Endodermal cell (in vitro differentiated cells): ENCODE data around the gene SIK1. TPM values are rescaled to one million over a fixed set of nuclear protein-coding genes. Genes with fewer than 3 reads are reported as not detected.
"Not testable (repeated sequence)": the region's sequence is repeated elsewhere in the genome, so short reads cannot be mapped to it uniquely, and the experiment has no call there.

Experiments used
- DNase-seq: peaks from one replicate; pipeline ENCODE4 v3.0.0-alpha.2; 2017
- H3K27ac ChIP-seq: 2 replicates; pipeline ENCODE4 v1.5.1; 2013; ENCODE audit warnings: mild to moderate bottlenecking, low read depth, low read length, moderate library complexity
- H3K27me3 ChIP-seq: 2 replicates; pipeline ENCODE4 v1.6.1; 2013; ENCODE audit warnings: mild to moderate bottlenecking, low read length, moderate library complexity; ENCODE audit not compliant: insufficient read depth, control insufficient read depth, poor library complexity, severe bottlenecking
- H3K36me3 ChIP-seq: 2 replicates; pipeline ENCODE4 v1.7.0; 2013; ENCODE audit warnings: mild to moderate bottlenecking, low read length, moderate library complexity; ENCODE audit not compliant: control insufficient read depth, insufficient read depth
- H3K4me1 ChIP-seq: one replicate; pipeline ENCODE4 v1.7.0; 2013; ENCODE audit warnings: low read length; ENCODE audit not compliant: control insufficient read depth, insufficient read depth
- H3K4me3 ChIP-seq: 2 replicates; pipeline ENCODE4 v1.5.1; 2013; ENCODE audit warnings: mild to moderate bottlenecking, low read length, moderate library complexity
- H3K9ac ChIP-seq: 2 replicates; pipeline ENCODE4 v1.6.1; 2013; ENCODE audit warnings: mild to moderate bottlenecking, low read length, moderate library complexity; ENCODE audit not compliant: poor library complexity, severe bottlenecking; ENCODE audit errors: extremely low read depth
- H3K9me3 ChIP-seq: 2 replicates; pipeline ENCODE4 v1.6.1; 2013; ENCODE audit warnings: mild to moderate bottlenecking, low read length, moderate library complexity; ENCODE audit not compliant: control insufficient read depth
- H3K27ac Mint-ChIP-seq: 2 replicates; pipeline ENCODE4 v1.8.0; 2020; ENCODE audit warnings: mixed read lengths
- H3K27me3 Mint-ChIP-seq: 2 replicates; pipeline ENCODE4 v1.8.0; 2021; ENCODE audit warnings: mild to moderate bottlenecking, mixed read lengths; ENCODE audit not compliant: insufficient read depth
- H3K36me3 Mint-ChIP-seq: 2 replicates; pipeline ENCODE4 v1.8.0; 2020; ENCODE audit warnings: low read depth, mixed read lengths
- H3K4me1 Mint-ChIP-seq: 2 replicates; pipeline ENCODE4 v1.8.0; 2020; ENCODE audit warnings: mixed read lengths
- H3K4me3 Mint-ChIP-seq: 2 replicates; pipeline ENCODE4 v1.8.0; 2020; ENCODE audit warnings: mild to moderate bottlenecking, moderate library complexity, mixed read lengths
- H3K9me3 Mint-ChIP-seq: 2 replicates; pipeline ENCODE4 v1.8.0; 2020; ENCODE audit warnings: mild to moderate bottlenecking, mixed read lengths
- WGBS, 2 experiments: methylation state at CpG; one replicate each; pipeline versions ENCODE4 v1.1.5 to v1.1.7; 2013; ENCODE audit warnings: missing lambda C conversion rate in 2 of 2, mixed read lengths in 1 of 2; ENCODE audit not compliant: insufficient coverage in 1 of 2, insufficient read length in 1 of 2; 5-methylcytosine and 5-hydroxymethylcytosine counted together
- long read RNA-seq, 4 experiments: library from polyadenylated mRNA in 2 of 4; library from RNA in 1 of 4; library from capped mRNA in 1 of 4; stranded (forward) in 3 of 4; unstranded in 1 of 4; transcript quantifications; one replicate each; pipeline ENCODE4 v2.0.0, GENCODE V29; 2020 to 2021; ENCODE audit warnings: inconsistent platforms in 1 of 4
- polyA plus RNA-seq, 2 experiments: library from polyadenylated mRNA; stranded (reverse); fragments of 50-300 nt; gene quantifications; one replicate each; pipeline ENCODE4 v1.2.3, GENCODE V29; 2013
- total RNA-seq, 2 donors: library from RNA; stranded (reverse); fragmentation: NEBNext Ultra II Directional in 1 of 2; extraction: Animal tissue kit (Norgen Biotek cat#: 25700) in 1 of 2; gene quantifications; 2 replicates in 1 of 2; 3 replicates in 1 of 2; pipeline ENCODE4 v1.2.1, GENCODE V29; 2021
- TF ChIP-seq, protein P1 (sequence below): fragments of 200-600 bp; sonication (generic); conservative IDR thresholded peaks from 2 replicates; pipeline ENCODE4 v1.5.0; 2021; ENCODE audit warnings: antibody characterized with exemption, mild to moderate bottlenecking

The SIK1 gene
- 1 to 10 TPM; 3.5 to 3.8 TPM for total RNA-seq
- 3.3 TPM for polyA plus RNA-seq (2013, experiment 1 of 2)
- 2.1 TPM for polyA plus RNA-seq (2013, experiment 2 of 2)
- long read RNA-seq, experiment 1: 0 reads
- long read RNA-seq, experiment 2: 0 reads
- long read RNA-seq, experiment 3: 0 reads
- long read RNA-seq, experiment 4: 0 reads

DNA sequence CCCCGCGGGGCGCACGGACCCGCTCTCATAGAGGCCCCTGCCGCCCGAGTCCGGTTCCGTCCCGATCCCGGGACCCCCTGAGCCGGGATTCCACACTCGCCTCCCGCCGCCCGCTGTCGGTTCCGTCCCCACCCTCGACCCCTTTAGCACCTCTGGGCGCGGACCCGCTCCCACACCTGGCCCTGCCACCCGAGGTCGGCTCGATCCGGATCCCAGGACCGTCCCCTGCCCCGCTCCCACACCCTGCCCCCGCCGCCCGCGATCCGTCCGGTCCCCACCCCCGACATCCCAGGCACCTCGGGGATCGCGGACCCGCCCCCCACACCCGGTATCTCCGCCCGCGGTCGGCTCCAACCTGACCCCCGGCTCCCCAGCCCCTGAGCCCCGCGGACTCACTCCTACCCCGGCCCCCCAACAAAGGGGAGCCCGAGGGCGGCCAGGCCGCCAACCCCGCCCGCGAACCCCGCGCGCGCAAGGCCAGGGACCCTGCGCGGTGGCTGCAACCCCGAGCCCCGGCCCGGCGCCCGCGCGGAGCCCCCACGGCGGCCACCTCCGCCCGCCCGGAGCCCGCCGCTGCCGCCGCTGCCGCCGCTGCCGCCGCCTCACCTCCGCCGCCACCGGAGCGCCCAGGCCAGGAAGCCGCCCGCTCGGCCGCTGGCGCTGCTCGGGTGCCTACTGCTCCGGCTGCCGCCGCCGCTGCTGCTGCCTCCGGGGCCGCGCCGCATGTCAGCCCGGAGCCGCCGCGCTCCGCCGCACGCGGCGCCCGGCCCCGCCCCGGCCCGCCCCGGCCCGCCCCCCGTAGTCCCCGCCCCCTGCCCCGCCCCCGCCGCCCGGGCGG, at the start of gene SIK1:
SIK1 (minus strand) TSS at position 728 of the 838 bp plus-strand sequence. CDS start 953 bp downstream, outside the sequence.
- not testable (repeated sequence) for H3K27me3 Mint-ChIP-seq, H3K36me3 Mint-ChIP-seq, H3K9me3 ChIP-seq, H3K9me3 Mint-ChIP-seq, H3K27me3 ChIP-seq, H3K4me3 Mint-ChIP-seq, H3K9ac ChIP-seq, H3K4me1 ChIP-seq, H3K27ac Mint-ChIP-seq, H3K4me1 Mint-ChIP-seq, DNase-seq, H3K27ac ChIP-seq, H3K4me3 ChIP-seq, H3K36me3 ChIP-seq
- WGBS, 2 experiments: no CpG with 5 or more reads among the region's 120 CpGs

DNA sequence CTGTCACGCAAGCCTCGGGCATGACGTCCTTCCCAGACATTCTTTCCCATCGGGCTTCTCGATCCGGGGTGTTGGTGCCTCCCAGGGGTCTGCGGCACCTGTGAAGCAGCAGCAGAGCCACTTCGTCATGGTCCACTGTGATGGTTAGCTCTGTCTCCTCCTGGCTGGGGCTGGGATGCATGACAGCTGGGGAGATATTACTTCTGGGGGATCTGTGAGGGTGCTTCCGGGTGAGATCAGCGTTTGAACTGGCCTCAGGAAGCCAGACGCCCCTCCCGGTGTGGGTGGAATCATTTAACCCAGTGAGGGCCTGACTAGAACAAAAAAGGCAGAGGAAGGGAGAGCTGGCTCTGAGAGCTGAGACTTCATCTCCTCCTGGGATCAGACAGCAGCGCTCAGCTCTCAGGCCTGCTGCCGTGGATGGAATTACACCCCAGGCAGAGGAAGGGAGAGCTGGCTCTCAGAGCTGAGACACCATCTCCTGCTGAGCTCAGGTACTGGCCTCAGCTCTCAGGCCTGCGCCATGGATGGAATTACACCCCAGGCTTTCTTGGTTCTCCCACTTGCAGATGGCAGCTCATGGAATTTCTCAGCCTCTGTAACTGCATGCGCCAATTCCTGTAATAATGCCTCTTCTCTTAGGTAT, 44.8 kb upstream of the SIK1 start:
- H3K4me1 ChIP-seq, H3K9me3 ChIP-seq, H3K9me3 Mint-ChIP-seq, H3K4me1 Mint-ChIP-seq, DNase-seq, H3K4me3 ChIP-seq, H3K9ac ChIP-seq, H3K36me3 Mint-ChIP-seq, H3K4me3 Mint-ChIP-seq, H3K27ac Mint-ChIP-seq, H3K36me3 ChIP-seq, H3K27ac ChIP-seq, H3K27me3 Mint-ChIP-seq, H3K27me3 ChIP-seq: not testable (repeated sequence)
- no CpG with 5 or more reads among the region's 16 CpGs for WGBS, 2 experiments

DNA sequence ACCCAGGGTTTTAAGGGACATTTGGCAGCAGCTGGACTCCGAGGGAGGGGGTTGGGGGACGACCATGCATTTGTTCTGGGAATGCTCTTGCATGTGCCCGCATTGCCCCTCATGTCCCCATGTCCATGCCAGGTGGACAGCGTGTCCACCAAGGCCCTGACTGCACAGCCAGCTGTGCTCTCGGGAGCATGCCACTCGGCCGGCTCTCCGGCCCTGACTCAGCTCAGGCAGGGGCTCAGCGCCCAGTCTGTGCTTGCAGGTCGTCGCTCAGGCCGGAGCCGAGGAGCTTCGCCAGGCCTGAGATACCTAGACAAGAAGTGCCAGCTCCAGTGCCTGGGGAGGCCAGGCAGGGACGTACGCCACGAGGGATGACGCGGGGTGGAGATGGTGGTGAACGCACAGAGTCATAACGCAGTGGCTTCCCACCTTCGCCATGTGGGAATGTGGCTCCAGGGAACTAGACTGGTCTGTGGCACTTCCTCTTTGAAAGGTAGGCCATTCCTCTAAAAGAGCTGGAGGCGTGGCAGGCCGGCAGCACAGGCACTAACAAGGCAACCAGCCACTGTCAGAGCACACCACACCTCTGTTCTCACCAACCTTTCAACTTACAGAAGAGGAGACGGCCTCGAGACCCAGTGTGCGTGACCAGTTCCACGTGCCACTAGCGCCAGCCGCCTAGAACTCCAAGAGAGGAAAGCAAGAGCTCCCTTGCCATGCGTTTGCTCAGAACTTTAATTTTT, 43.0 kb upstream of the SIK1 start:
- H3K27ac ChIP-seq, H3K4me3 ChIP-seq, H3K9ac ChIP-seq, H3K9me3 ChIP-seq, H3K36me3 Mint-ChIP-seq, H3K4me3 Mint-ChIP-seq, DNase-seq, H3K36me3 ChIP-seq, H3K27me3 ChIP-seq, H3K27me3 Mint-ChIP-seq, H3K4me1 ChIP-seq, H3K4me1 Mint-ChIP-seq, H3K9me3 Mint-ChIP-seq, H3K27ac Mint-ChIP-seq: not testable (repeated sequence)
- no CpG with 5 or more reads among the region's 31 CpGs for WGBS, 2 experiments

DNA sequence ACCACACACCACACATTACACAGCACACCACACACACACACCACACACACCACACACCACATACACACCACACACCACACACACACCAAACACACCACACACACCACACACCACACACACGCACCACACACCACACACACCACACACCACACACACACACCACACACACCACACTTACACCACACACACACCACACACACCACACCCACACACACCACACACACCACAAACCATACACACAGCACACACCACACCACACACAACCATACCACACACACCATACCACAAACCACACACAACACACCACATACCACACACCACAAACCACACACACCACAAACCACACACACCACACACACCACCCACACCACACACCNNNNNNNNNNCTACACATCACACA, 40.9 kb upstream of the SIK1 start:
- no peak overlapping the region for H3K4me3 Mint-ChIP-seq
- H3K27ac Mint-ChIP-seq: no peak overlapping the region
- no peaks in the 10 kb centered on the region for H3K4me1 Mint-ChIP-seq
- Histone ChIP-seq H3K27me3 (no peaks in the 10 kb centered on the region), H3K36me3 (no peaks in the 10 kb centered on the region), H3K9me3 (no peaks in the 10 kb centered on the region), H3K4me1 (no peaks in the 10 kb centered on the region), H3K9ac (no peak overlapping the region), H3K27ac (no peak overlapping the region), H3K4me3 (no peak overlapping the region)
- no peak for DNase-seq
- no CpG with 5 or more reads among the region's 1 CpG for WGBS, 2 experiments
- TF ChIP-seq, protein P1, sequence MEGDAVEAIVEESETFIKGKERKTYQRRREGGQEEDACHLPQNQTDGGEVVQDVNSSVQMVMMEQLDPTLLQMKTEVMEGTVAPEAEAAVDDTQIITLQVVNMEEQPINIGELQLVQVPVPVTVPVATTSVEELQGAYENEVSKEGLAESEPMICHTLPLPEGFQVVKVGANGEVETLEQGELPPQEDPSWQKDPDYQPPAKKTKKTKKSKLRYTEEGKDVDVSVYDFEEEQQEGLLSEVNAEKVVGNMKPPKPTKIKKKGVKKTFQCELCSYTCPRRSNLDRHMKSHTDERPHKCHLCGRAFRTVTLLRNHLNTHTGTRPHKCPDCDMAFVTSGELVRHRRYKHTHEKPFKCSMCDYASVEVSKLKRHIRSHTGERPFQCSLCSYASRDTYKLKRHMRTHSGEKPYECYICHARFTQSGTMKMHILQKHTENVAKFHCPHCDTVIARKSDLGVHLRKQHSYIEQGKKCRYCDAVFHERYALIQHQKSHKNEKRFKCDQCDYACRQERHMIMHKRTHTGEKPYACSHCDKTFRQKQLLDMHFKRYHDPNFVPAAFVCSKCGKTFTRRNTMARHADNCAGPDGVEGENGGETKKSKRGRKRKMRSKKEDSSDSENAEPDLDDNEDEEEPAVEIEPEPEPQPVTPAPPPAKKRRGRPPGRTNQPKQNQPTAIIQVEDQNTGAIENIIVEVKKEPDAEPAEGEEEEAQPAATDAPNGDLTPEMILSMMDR: no peak
- H3K27me3 Mint-ChIP-seq: no peaks in the 10 kb centered on the region
- H3K36me3 Mint-ChIP-seq: no peaks in the 10 kb centered on the region
- H3K9me3 Mint-ChIP-seq: no peaks in the 10 kb centered on the region

DNA sequence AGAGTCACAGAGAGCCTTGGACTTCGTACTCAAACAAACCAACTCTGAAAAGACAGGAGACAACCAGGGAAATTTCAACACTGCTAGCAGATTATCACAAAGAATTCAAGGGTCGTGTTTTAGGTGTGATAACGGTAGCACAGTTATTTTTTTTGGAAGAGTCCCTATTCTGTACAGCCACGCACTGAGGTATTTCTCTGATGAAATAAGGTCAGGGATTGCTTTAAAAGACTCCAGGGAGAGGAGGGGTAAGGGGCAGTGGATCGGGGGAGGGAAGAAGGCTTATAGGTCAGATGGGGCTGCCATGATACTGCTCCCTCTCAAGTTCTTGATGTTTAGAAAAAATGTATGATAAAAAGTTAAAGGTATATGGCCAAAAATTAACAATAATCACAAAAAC, 38.2 kb upstream of the SIK1 start:
- no CpG with 5 or more reads among the region's 5 CpGs for WGBS, 2 experiments
- H3K9me3 ChIP-seq, DNase-seq, H3K9me3 Mint-ChIP-seq, H3K4me3 ChIP-seq, H3K36me3 ChIP-seq, H3K27ac Mint-ChIP-seq, H3K27me3 Mint-ChIP-seq, H3K4me1 ChIP-seq, H3K27me3 ChIP-seq, H3K36me3 Mint-ChIP-seq, H3K27ac ChIP-seq, H3K9ac ChIP-seq, H3K4me1 Mint-ChIP-seq, H3K4me3 Mint-ChIP-seq: not testable (repeated sequence)
